ENCODE results near the gene RUNX2.

DNA sequence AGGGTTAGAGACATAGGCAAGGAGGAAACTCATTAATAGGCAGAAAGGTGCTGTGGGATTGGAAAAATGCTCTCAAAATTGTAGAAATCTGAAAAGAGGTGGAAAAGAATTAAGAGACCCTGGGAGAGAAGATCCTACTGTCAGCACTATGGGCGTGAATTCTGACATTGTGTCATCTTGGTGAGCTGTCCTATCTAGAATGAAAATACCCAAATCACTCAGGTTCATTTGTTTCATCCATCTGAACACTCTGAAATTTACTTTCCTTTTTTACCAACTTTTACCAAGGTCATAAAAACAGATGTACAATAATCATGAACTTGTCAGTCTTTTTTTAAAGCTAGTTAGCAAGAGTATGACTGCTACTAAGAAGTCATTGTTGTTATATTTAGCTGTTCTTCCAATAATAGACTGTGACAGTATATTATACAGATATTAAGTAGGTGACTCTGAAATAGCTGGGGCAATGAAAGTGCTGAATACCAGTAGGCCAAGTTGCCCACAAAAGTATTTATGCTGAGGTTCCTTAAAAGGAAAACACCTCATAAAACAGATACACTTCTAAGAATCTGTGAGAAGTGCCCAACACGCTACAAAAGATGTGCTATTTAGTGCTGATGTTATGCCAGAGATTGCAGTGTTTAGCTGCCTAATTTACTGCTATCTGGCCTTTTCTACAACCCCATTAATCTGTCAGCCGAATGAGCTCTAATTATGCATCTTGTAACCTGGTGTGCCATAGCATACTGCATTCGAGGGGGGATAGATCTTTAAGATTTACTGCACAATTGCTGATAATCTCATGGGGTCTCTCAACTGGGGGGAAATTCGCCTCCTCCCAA is 267.1 kb downstream of the RUNX2 start:
- no peak for TF ChIP-seq POLR2A (IDR thresholded peaks at IDR 0.05; ENCODE audit: low read length)
- TF ChIP-seq GATA1 (IDR thresholded peaks at IDR 0.05; ENCODE audit: low read depth, low read length): no peak

Data from erythroblast (primary cell).